Astrocyte (in vitro differentiated cells and primary cell): ENCODE measurements around the gene CHST15. TPM values are rescaled to one million over a fixed set of nuclear protein-coding genes. Genes with fewer than 3 reads are reported as not detected.

Source experiments
- DNase-seq: peaks from one replicate; pipeline ENCODE4 v3.0.0-alpha.2; 2010; ENCODE audit warnings: low read depth
- FAIRE-seq: peaks from 2 replicates; lab custom pipeline; 2011; peaks lifted over from hg19 to GRCh38; lab: Jason Lieb, UNC
- H2AFZ ChIP-seq: 2 replicates; pipeline ENCODE4 v1.6.0; 2012; ENCODE audit warnings: low read depth, low read length, inconsistent platforms
- H3K27ac ChIP-seq: 2 replicates; pipeline ENCODE4 v1.5.1; 2011; ENCODE audit warnings: low read depth, low read length, inconsistent platforms
- H3K27me3 ChIP-seq: 2 replicates; pipeline ENCODE4 v1.6.0; 2011; ENCODE audit warnings: low read length, inconsistent platforms; ENCODE audit not compliant: insufficient read depth
- H3K36me3 ChIP-seq: 2 replicates; pipeline ENCODE4 v1.5.1; 2011; ENCODE audit warnings: low read length, inconsistent platforms; ENCODE audit not compliant: insufficient read depth
- H3K4me1 ChIP-seq: 2 replicates; pipeline ENCODE4 v1.5.1; 2011; ENCODE audit warnings: low read length, inconsistent platforms; ENCODE audit not compliant: insufficient read depth
- H3K4me2 ChIP-seq: 2 replicates; pipeline ENCODE4 v1.6.0; 2012; ENCODE audit warnings: low read length, inconsistent platforms
- H3K4me3 ChIP-seq: 2 replicates; pipeline ENCODE4 v1.5.1; 2011; ENCODE audit warnings: low read depth, mild to moderate bottlenecking, low read length, inconsistent platforms; ENCODE audit not compliant: insufficient read depth
- H3K79me2 ChIP-seq: 2 replicates; pipeline ENCODE4 v1.6.0; 2012; ENCODE audit warnings: mild to moderate bottlenecking, low read length, inconsistent platforms; ENCODE audit not compliant: insufficient read depth
- H3K9ac ChIP-seq: 2 replicates; pipeline ENCODE4 v1.6.0; 2012; ENCODE audit warnings: mild to moderate bottlenecking, low read length, inconsistent platforms
- H3K9me3 ChIP-seq: 2 replicates; pipeline ENCODE4 v1.5.1; 2012; ENCODE audit warnings: low read depth, mild to moderate bottlenecking, low read length, inconsistent platforms; ENCODE audit not compliant: insufficient read depth
- H4K20me1 ChIP-seq: 2 replicates; pipeline ENCODE4 v1.6.0; 2012; ENCODE audit warnings: low read length, inconsistent platforms; ENCODE audit not compliant: insufficient read depth
- H3K27ac Mint-ChIP-seq: one replicate; pipeline ENCODE4 v1.8.0; 2021; ENCODE audit warnings: mild to moderate bottlenecking, mixed read lengths; ENCODE audit not compliant: unreplicated experiment
- H3K27me3 Mint-ChIP-seq: one replicate; pipeline ENCODE4 v1.8.0; 2021; ENCODE audit warnings: low read depth, mixed read lengths; ENCODE audit not compliant: unreplicated experiment
- H3K36me3 Mint-ChIP-seq: one replicate; pipeline ENCODE4 v1.8.0; 2021; ENCODE audit warnings: low read depth, mixed read lengths; ENCODE audit not compliant: unreplicated experiment
- H3K4me1 Mint-ChIP-seq: one replicate; pipeline ENCODE4 v1.8.0; 2021; ENCODE audit warnings: low read depth, mixed read lengths; ENCODE audit not compliant: unreplicated experiment
- H3K4me3 Mint-ChIP-seq: one replicate; pipeline ENCODE4 v1.8.0; 2021; ENCODE audit warnings: mild to moderate bottlenecking, moderate library complexity, mixed read lengths; ENCODE audit not compliant: unreplicated experiment
- H3K9me3 Mint-ChIP-seq: one replicate; pipeline ENCODE4 v1.8.0; 2021; ENCODE audit warnings: mild to moderate bottlenecking, mixed read lengths; ENCODE audit not compliant: unreplicated experiment
- EZH2 ChIP-seq: IDR thresholded peaks from 2 replicates; pipeline ENCODE4 v1.6.1; 2012; ENCODE audit warnings: mild to moderate bottlenecking, low read length, inconsistent platforms; ENCODE audit not compliant: insufficient read depth
- total RNA-seq: library from RNA; stranded (reverse); gene quantifications from 2 replicates; pipeline ENCODE4 v1.2.1, GENCODE V29; 2021
- TF ChIP-seq, protein P1 (sequence below): IDR thresholded peaks from 2 replicates; pipeline ENCODE4 v1.5.1; 2011; ENCODE audit warnings: low read depth, mild to moderate bottlenecking, inconsistent platforms, low read length, moderate library complexity; ENCODE audit not compliant: insufficient read depth

CHST15 gene
- total RNA-seq, 1 donor from 2014 or later: 20.6 TPM

GRCh38 chr10:124116771-124117510 is 23.5 kb upstream of the CHST15 start:
- H3K27me3 ChIP-seq: peaks cover 7% of the 10 kb centered on the region
- no peak overlapping the region for H3K27ac ChIP-seq
- no peaks in the 10 kb centered on the region for H3K79me2 ChIP-seq
- no peaks in the 10 kb centered on the region for H4K20me1 ChIP-seq
- H3K4me3 ChIP-seq: no peak overlapping the region
- Mint-ChIP-seq H3K4me3 (no peak overlapping the region), H3K27me3 (peaks cover 49% of the 10 kb centered on the region), H3K36me3 (no peaks in the 10 kb centered on the region), H3K4me1 (no peaks in the 10 kb centered on the region), H3K9me3 (peaks cover 4% of the 10 kb centered on the region), H3K27ac (no peak overlapping the region)
- H3K36me3 ChIP-seq: no peaks in the 10 kb centered on the region
- H3K4me1 ChIP-seq: no peaks in the 10 kb centered on the region
- no peak overlapping the region for H2AFZ ChIP-seq
- H3K4me2 ChIP-seq: no peak overlapping the region
- TF ChIP-seq, protein P1, sequence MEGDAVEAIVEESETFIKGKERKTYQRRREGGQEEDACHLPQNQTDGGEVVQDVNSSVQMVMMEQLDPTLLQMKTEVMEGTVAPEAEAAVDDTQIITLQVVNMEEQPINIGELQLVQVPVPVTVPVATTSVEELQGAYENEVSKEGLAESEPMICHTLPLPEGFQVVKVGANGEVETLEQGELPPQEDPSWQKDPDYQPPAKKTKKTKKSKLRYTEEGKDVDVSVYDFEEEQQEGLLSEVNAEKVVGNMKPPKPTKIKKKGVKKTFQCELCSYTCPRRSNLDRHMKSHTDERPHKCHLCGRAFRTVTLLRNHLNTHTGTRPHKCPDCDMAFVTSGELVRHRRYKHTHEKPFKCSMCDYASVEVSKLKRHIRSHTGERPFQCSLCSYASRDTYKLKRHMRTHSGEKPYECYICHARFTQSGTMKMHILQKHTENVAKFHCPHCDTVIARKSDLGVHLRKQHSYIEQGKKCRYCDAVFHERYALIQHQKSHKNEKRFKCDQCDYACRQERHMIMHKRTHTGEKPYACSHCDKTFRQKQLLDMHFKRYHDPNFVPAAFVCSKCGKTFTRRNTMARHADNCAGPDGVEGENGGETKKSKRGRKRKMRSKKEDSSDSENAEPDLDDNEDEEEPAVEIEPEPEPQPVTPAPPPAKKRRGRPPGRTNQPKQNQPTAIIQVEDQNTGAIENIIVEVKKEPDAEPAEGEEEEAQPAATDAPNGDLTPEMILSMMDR: no peak
- TF ChIP-seq EZH2: no peak
- H3K9me3 ChIP-seq: no peaks in the 10 kb centered on the region
- no peak for FAIRE-seq
- H3K9ac ChIP-seq: no peak overlapping the region
- no peak for DNase-seq

DNA sequence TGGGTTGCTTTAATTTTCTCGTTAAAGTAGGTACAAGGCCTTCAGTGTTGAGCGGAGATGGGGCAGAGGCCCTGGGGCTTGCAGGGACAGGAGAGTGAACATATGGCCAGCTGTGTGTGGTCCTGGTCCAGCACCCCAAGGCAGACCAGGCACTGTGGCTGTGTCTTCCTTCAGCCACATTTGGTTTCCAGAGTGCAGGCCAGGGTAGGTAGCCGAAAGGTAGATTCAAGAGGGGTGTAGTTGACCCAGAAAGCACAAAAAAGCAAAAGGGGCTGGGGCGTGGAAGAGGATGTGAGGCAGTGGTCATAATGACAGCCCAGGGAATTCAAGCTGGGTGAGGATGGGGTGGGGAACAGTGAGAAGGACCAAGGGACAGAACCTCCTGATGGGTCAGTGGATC is 21.3 kb upstream of the CHST15 start:
- no peaks in the 10 kb centered on the region for H3K36me3 Mint-ChIP-seq
- no peak overlapping the region for H3K4me3 Mint-ChIP-seq
- H3K27ac Mint-ChIP-seq: no peak overlapping the region
- Histone ChIP-seq H3K9ac (no peak overlapping the region), H3K4me2 (no peak overlapping the region), H3K27me3 (peaks cover 13% of the 10 kb centered on the region), H2AFZ (no peak overlapping the region), H4K20me1 (no peaks in the 10 kb centered on the region), H3K27ac (no peak overlapping the region), H3K4me1 (no peaks in the 10 kb centered on the region), H3K79me2 (no peaks in the 10 kb centered on the region), H3K9me3 (no peaks in the 10 kb centered on the region), H3K4me3 (no peak overlapping the region), H3K36me3 (no peaks in the 10 kb centered on the region)
- DNase-seq (no peak), FAIRE-seq (no peak)
- peaks cover 69% of the 10 kb centered on the region for H3K27me3 Mint-ChIP-seq
- no peaks in the 10 kb centered on the region for H3K4me1 Mint-ChIP-seq
- TF ChIP-seq, protein P1: no peak
- TF ChIP-seq EZH2: no peak
- H3K9me3 Mint-ChIP-seq: peaks cover 9% of the 10 kb centered on the region
